ENCODE results near the gene EPHB1. TPM values are rescaled to one million over a fixed set of nuclear protein-coding genes. Genes with fewer than 3 reads are reported as not detected.

EPHB1 gene
- polyA plus RNA-seq, 3 donors: 0.06 to 0.55 TPM; not detected in 1

- H3K79me2 ChIP-seq (ENCODE audit: insufficient read depth, low read length): no peaks in the 10 kb centered on the region
- no peaks in the 10 kb centered on the region for H4K20me1 ChIP-seq (ENCODE audit: insufficient read depth, low read length)
- intact Hi-C loops (cut with micrococcal nuclease): no loop called here
- H3K27ac ChIP-seq (ENCODE audit: low read depth in 1 of 2, low read length in 2 of 2): no peak overlapping the region
- WGBS (ENCODE audit: insufficient coverage): 74% methylated on average over 5 of the region's 7 CpGs
- Mint-ChIP-seq H3K27ac (no peak overlapping the region), H3K9me3 (peaks cover 0 to 2% (median 0%) of the 10 kb centered on the region in 7 donors), H3K4me3 (no peak overlapping the region), H3K27me3 (ENCODE audit: low read depth in 3 of 3) (peaks cover 0 to 2% (median 2%) of the 10 kb centered on the region in 3 donors), H3K4me1 (peaks cover 21% of the 10 kb centered on the region), H3K36me3 (no peaks in the 10 kb centered on the region)
- H2AFZ ChIP-seq (ENCODE audit: insufficient read depth, low read depth, low read length, poor library complexity, severe bottlenecking): no peak overlapping the region
- H3K9me3 ChIP-seq (replicated peaks in 1 of 2; ENCODE audit: control insufficient read depth in 1 of 2, insufficient read depth in 1 of 2, low read length in 2 of 2): no peaks in the 10 kb centered on the region
- H3K4me2 ChIP-seq (replicated peaks; ENCODE audit: extremely low read depth, low read length, poor library complexity, severe bottlenecking): no peak overlapping the region
- H3K9ac ChIP-seq (ENCODE audit: insufficient read depth, low read length, poor library complexity, severe bottlenecking): no peak overlapping the region
- H3K36me3 ChIP-seq (replicated peaks in 1 of 2; ENCODE audit: control insufficient read depth in 1 of 2, insufficient read depth in 2 of 2, low read length in 2 of 2): no peaks in the 10 kb centered on the region
- no peaks in the 10 kb centered on the region for H3K27me3 ChIP-seq (ENCODE audit: control insufficient read depth in 2 of 2, insufficient read depth in 2 of 2, low read length in 2 of 2)
- peaks cover 18% of the 10 kb centered on the region in 2 donors for H3K4me1 ChIP-seq (ENCODE audit: control insufficient read depth in 1 of 2, insufficient read depth in 2 of 2, low read length in 2 of 2)
- H3K4me3 ChIP-seq (replicated peaks in 1 of 3; ENCODE audit: low read depth in 2 of 3, low read length in 3 of 3): no peak overlapping the region
- no peak for DNase-seq
- no peak for TF ChIP-seq CTCF (IDR thresholded peaks at IDR 0.05)
Measured at GRCh38 chr3:134858441-134859035, 63.5 kb downstream of the EPHB1 start.

- Histone ChIP-seq H3K4me1 (ENCODE audit: control insufficient read depth in 1 of 2, insufficient read depth in 2 of 2, low read length in 2 of 2) (peaks cover 17% of the 10 kb centered on the region in 2 donors), H3K9me3 (replicated peaks in 1 of 2; ENCODE audit: control insufficient read depth in 1 of 2, insufficient read depth in 1 of 2, low read length in 2 of 2) (no peaks in the 10 kb centered on the region), H2AFZ (ENCODE audit: insufficient read depth, low read depth, low read length, poor library complexity, severe bottlenecking) (no peak overlapping the region), H3K36me3 (replicated peaks in 1 of 2; ENCODE audit: control insufficient read depth in 1 of 2, insufficient read depth in 2 of 2, low read length in 2 of 2) (no peaks in the 10 kb centered on the region), H3K27ac (ENCODE audit: low read depth in 1 of 2, low read length in 2 of 2) (no peak overlapping the region), H3K79me2 (ENCODE audit: insufficient read depth, low read length) (no peaks in the 10 kb centered on the region), H4K20me1 (ENCODE audit: insufficient read depth, low read length) (no peaks in the 10 kb centered on the region), H3K4me2 (replicated peaks; ENCODE audit: extremely low read depth, low read length, poor library complexity, severe bottlenecking) (no peak overlapping the region), H3K9ac (ENCODE audit: insufficient read depth, low read length, poor library complexity, severe bottlenecking) (no peak overlapping the region), H3K27me3 (ENCODE audit: control insufficient read depth in 2 of 2, insufficient read depth in 2 of 2, low read length in 2 of 2) (no peaks in the 10 kb centered on the region), H3K4me3 (replicated peaks in 1 of 3; ENCODE audit: low read depth in 2 of 3, low read length in 3 of 3) (no peak overlapping the region)
- H3K9me3 Mint-ChIP-seq: peaks cover 0 to 2% (median 0%) of the 10 kb centered on the region in 7 donors
- DNase-seq: no peak
- intact Hi-C loops (cut with micrococcal nuclease): no loop called here
- no peak for TF ChIP-seq CTCF (IDR thresholded peaks at IDR 0.05)
- no peaks in the 10 kb centered on the region for H3K36me3 Mint-ChIP-seq
- no peak overlapping the region for H3K27ac Mint-ChIP-seq
- peaks cover 21% of the 10 kb centered on the region for H3K4me1 Mint-ChIP-seq
- peaks cover 0 to 2% (median under 1%) of the 10 kb centered on the region in 3 donors for H3K27me3 Mint-ChIP-seq (ENCODE audit: low read depth in 3 of 3)
- 88% methylated on average over 1 of the region's 1 CpG for WGBS (ENCODE audit: insufficient coverage)
- no peak overlapping the region for H3K4me3 Mint-ChIP-seq
Measured at GRCh38 chr3:134859341-134859740, 64.3 kb downstream of the EPHB1 start.
